Measurements from ENCODE around the gene IGSF9.

IGSF9 gene

GRCh38 chr1:159946242-159947187 lies 1.1 kb upstream of the IGSF9 start:
- DNase-seq, result no peak

- no peak for DNase-seq
These were observed 574 bp downstream of the IGSF9 start for GRCh38 chr1:159944623-159945455.

GRCh38 chr1:159943908-159944622 lies 1.3 kb downstream of the IGSF9 start:
- no peak for DNase-seq

- no peak for DNase-seq
These were observed 2.2 kb downstream of the IGSF9 start for GRCh38 chr1:159943278-159943640.

DNA sequence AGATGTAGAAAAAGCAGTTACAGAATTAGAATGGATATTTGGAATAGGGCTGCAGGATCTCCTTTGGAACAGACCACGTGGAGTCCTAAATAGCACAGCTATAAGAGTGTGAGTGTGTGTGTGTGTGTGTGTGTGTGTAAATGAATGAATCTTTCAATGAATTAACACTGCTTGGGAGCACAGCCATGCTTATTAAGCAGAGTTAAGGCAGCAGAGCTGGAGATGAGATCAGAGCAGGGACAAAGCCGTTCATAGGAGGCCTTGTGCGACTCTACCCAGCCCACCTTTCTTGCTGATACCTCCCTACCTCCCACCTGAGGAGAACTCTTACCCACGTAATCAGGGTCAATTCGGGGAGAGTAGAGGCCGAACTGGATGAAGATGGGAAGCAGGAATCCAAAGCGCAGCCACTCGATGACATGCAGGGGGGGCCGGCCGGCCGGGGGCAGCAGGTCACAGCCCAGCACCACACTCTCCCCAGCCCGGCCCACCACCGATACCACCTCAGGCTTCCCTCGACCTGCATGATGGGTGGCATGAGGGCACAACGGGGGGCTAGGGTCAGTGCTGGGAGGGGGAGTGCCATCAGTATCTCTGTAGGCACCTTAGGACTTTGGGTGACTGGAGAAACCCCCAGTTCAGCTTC lies 2.7 kb downstream of the IGSF9 start:
- no peak for DNase-seq

GRCh38 chr1:159941591-159942560 lies 3.5 kb downstream of the IGSF9 start:
- DNase-seq, result no peak

GRCh38 chr1:159941141-159941540 lies 4.3 kb downstream of the IGSF9 start:
- no peak for DNase-seq

DNA sequence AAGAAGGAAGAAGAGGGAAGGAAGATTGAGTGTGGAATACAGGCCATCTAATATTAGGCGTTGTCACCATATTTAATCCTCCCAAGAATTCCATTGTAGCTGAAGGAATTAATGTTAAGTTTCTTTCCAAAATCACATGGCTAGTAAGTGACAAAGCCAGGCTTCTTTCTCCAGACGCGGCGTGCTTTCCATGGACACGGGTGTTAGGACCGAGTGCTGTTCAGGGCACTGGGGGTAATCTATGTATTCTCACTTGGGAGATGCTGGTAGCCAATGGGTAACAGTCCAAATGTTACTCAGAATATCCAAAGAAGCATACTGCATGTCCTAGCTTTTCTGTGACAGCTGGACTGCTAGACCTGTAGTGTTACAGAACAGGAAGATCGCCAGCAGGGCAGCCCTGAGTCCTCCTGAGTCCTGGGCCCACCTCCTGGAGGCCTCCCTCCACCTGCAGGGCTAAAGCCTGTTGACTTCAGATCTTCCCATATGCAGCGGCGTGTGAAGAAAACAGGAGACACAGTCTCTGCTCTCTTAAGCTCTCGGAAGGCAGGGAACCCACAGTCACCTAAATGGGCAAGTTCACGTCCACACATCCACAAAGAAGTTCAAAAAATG lies 5.3 kb downstream of the IGSF9 start:
- no peak for DNase-seq

GRCh38 chr1:159939678-159940002 lies 5.8 kb downstream of the IGSF9 start:
- no peak for DNase-seq

DNA sequence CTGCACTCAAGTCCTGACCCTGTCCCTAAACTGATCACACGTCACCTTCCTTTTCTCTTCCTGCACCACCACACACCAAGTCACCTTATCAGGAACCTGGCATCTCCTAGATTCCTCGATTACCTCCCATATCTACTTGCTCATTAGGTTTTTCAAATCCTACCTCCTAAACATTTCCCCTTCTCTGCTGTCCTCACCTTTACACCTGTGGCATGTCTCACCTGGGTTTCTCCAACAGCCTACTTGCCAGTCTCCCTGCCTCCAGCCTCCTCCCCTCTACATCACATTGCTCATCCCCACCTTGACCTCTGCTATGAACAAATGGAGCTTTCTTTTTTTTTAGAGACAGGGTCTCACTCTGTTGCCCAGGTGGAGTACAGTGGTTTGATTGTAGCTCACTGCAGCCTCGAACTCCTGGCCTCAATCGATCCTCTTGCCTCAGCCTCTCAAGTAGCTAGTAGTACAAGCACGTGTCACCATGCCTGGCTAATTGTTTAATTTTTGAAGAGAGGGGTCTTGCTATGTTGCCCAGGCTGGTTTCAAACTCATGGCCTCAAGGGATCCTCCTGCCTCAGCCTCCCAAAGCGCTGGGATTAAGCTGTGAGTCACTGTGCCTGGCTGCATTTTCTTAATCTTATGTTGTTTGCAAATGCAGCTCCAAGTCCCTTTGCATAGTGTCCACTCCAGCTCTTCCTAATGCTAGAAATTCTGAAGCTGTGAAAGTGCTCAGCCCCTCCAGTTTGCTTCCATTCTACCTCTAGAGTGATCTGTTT lies 6.3 kb downstream of the IGSF9 start:
- no peak for DNase-seq

DNA sequence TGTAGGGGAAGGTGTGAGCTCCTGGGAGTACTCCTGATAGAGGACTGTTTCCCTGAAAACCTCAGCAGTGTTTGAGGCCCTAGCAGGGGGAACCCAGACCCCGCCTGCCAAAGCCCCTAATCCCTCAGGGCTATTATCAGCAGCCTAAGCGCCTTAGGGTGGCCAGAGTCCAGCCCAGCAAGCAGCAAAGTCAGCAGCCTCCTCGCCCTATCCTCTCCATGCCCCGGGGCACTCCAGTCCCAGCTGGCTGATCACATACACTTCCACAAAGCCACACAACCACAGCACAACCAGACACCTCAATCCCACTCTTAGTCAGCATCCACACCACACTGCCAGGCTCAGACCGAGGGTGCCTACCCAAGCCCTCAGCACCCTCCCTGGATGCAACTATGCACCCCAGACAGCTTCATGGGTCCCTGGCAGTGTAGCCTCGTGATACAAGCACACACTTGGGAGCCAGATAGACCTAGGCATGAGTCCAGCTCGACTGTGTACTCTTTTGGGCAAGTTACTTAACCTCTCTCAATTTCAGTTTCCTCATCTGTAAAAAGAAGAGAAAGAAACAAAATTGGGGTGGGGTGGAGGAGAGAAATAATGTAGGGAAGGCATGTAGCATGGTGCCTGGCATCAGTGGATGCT lies 7.1 kb downstream of the IGSF9 start:
- DNase-seq, result no peak

DNA sequence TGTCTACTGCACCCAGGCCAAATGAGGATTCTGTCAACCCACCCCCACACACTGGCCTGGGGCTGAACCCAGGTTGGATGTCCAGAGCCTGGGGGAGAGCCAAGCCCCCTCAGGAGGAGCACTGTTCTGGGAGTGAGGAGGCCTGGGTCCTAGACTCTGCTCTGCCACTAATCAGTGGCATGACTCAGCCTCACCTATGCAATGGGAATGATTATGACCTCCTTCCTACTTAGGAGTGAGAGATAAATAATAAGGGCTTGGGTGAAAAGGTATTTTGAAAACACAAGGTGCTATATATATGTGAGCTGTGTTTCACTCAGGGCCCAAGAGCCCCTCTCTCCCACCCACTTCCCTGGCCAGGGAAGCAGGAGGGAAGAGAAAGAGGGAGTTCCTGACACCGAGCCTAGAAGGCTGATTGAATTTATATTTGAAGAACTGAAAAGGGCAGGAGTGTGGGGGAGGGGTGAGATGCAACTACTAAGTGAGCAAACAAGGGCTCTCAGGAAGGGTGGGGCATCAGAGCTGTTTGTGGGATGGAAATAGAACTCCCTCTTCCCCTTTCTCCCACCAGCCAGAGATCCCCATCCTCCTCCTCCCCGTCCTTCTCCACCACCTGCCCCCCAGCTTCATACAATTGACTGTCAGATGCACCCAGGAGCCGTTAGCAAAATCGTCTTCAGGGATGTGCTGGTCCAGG lies 8.2 kb downstream of the IGSF9 start:
- no peak for DNase-seq

GRCh38 chr1:159936273-159936904 lies 9.0 kb downstream of the IGSF9 start:
- peak in 30 of 58 donors; percentile 9 to 40 (median 21) for DNase-seq

DNA sequence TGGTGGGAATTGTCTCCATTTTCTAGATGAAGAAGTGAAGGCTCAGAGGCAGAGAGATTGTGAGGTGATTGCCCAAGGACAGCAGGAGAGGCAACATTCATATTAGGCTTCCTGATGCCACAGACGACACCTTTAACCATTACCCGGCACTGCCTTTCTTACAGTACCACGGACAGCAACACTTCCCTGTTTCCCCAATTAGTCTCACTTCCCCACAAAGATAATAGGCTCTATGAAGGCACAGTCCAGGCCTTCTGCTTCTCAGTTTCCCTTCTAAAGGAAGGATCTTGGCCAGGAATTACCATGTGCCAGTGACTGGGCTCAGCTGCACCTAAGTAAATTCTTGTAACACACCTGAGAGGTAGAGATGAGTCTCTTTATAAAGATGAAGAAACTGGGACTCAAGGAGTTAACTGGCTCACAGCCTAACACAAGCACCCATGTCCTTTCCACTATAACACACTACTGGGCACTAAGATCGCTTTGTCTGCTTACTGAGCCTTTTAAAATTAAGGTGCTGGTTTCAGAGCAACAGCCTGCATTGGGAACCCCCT lies 9.6 kb downstream of the IGSF9 start:
- no peak for DNase-seq

DNA sequence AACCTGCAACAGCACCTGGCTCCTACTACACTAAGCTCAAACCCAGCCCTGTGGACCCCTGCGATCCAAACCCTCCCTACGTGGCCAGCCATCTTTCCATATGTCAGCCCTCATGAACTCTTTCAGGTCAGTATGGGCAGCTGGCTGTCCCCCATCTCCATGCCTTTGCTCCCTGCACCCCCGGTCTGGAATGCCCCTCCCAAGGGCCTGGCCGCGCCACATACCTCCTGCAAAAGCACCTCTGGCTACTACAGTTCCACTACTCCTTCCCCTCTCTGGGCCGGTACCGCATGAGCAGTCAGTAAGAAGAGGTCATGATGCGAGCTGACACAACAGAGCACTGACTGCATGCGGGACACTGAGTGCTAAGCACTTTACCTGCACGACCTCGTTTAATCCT lies 10.1 kb downstream of the IGSF9 start:
- DNase-seq, result no peak

- DNase-seq, result no peak
These were observed 11.0 kb downstream of the IGSF9 start for GRCh38 chr1:159934136-159935039.
